GM18858 (cell line): ENCODE results near the gene LRPAP1.
"Not testable (repeated sequence)": the region's sequence is repeated elsewhere in the genome, so short reads cannot be mapped to it uniquely, and the experiment has no call there.

Experiments
- ATAC-seq: cut with Tn5 transposase; IDR thresholded peaks from one replicate; pipeline ENCODE4 v1.9.1; 2021; ENCODE audit not compliant: unreplicated experiment

The LRPAP1 gene

DNA sequence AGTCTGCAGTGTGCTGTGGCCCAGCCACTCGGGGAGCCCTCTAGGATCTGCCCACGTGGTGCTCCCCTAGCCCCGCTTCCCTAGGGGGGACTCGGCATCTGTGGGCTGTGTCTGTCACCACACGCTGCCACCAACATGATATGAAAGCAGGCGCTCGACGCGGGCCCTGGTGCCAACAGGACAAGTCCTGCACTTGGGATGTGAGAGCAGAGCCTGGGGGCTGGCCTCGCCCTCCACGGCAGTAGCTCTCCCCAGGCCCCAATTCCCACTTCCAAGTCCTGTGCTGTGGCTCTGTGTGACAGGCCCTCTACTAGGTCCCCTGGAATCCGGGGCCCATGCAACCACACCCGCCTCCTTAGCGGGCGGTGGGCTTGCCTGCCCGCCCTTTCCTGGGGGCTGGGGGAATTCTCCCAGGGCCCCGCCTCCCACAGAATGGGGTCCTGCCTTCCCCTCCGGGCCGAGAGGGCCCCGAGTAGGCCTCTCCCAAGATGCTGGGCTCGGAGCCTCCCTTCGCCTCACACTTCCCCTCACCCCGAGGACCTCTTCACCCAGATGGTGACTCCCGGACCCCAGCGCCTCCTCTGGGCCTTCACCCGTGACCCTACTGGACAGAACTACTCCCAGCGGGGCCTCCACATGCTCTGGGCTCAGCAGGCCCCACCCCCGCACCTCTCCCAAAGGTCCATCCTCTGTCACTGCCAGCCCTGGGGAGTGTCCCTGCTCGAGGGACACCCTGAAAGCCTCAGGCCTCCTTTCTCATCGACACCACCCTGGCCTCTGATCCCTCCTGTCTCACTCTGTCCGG lies 11.2 kb downstream of the LRPAP1 start:
- no peak for ATAC-seq

DNA sequence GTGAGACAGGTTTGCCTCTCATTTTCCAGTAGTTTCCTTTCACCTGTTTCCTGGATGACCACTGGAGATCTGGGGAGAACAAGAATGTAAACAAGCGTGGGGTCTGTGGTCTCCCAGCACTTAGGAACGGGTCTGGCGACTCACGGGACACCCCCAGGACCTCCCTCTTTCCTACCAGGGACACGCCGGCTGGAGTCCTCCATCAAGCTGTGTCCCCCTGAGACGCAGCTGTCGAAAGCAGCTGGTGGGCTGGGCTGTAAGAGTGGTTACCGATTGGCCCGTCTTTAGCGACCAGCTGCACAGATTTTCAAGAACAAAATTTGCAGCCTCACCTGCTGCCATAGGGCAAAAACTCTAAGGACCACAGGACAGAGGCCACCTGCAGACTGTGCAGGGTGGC lies 11.9 kb downstream of the LRPAP1 start:
- ATAC-seq = no peak

DNA sequence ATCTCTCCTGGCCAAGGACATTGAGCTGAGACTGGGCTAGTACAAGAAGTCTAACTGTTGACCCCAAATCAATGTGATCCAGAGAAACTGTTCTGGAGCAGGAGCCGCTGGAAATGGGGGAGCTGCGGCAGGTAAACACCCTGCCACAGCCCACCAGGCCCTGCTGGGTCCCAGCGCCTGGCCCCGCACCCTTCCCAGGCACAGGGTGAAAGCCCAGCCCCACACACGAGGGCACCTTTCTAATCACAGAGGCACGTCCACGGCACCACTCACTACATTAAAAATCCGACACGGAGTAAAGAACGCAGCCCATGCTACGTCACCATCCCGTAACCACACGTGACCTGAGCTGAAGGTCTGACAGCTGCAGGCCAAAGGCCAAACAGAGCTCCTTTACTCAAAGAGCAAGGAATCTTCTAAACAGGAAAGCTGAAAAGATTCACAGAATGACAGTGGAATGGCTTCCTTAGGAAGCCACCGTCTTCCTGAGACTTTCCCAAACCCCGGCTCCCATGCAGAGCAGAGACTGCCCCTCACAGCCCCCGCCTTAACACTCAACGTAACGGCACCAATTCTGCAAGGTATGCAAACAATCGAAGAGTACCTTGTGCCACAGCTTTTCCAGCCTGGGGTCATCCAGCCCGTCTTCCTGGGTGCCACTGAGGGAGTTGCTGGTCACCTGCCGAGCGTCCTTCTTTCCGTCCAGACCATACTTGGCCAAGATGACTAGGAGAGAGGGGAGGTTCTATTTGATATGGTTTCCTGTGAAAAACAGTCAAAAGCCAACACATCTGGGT lies 12.6 kb downstream of the LRPAP1 start:
- ATAC-seq = no peak

DNA sequence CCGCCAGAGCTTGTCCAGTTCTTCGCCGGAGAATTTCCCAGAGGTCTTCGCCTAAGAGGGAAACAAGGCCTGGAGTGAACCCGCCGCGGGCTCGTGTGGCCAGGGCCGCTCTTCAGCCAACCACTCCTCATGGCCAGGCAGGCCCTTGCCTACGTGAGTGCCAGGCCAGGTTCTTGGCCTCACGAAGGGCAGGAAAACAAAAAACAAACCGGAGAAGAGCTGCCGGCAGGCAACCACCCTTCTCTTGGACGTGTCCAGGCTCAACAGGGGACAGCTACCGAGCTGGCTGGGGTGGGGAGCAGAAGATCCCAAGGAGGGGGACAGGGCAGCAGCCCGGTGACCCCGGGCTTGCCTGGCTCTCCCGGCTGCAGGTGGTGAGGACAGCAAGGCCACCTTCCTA lies 13.3 kb downstream of the LRPAP1 start:
- ATAC-seq = no peak

DNA sequence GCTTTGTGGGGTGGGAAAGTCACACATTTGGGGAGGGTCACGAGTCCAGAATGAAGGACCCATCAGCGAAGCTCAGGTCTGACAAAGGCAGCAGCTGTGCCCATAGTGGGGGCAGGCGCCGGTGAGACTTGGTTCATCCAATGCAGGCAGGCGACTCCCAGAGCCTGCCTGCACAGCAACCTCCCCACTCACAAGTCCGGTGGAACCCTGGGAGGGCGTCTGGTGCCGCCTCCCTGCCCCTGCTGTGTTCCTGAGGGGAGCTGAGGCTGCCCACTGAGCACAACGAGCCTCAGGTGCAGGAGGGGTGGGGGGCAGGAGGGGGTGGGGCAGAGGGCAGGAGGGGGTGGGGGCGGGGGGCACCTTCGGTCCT lies 13.7 kb downstream of the LRPAP1 start:
- no peak for ATAC-seq

DNA sequence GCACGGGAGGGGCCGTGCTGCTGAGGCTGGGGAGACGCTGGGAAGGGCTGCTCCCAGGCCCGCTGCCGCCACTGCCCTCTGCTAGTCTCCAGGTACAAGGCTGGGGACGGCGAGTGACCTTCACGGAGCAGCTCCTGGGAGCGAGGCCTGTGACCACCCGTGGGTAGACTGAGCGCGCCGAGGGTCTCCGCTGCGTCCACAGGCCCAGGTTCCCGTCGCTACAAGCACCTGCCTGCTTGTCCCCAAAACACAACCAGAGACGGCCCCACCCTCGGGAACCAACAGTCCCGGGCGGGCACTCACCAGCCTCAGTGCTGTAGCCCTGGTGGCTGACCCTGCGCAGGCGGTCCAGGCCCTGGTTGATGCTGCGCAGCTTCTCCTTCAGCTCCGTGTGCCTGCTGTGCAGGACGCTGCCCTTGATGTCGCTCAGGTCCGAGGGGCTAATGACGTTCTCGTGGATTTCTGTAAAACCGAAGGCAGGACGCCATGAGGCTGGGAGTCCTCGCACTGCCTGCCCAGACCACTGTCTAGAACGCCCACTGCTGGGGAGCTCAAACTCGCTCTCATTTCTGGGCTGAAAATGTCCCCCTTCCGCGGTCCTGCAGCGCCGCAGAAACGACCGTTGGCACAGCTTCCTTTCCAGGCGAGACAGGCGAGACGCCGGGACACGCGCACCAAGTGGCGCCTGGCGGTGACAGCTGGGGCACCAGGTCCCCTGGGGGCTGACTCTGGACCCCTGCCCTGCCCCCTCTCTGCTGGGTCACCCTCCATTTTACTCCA lies 14.3 kb downstream of the LRPAP1 start:
- ATAC-seq = no peak

DNA sequence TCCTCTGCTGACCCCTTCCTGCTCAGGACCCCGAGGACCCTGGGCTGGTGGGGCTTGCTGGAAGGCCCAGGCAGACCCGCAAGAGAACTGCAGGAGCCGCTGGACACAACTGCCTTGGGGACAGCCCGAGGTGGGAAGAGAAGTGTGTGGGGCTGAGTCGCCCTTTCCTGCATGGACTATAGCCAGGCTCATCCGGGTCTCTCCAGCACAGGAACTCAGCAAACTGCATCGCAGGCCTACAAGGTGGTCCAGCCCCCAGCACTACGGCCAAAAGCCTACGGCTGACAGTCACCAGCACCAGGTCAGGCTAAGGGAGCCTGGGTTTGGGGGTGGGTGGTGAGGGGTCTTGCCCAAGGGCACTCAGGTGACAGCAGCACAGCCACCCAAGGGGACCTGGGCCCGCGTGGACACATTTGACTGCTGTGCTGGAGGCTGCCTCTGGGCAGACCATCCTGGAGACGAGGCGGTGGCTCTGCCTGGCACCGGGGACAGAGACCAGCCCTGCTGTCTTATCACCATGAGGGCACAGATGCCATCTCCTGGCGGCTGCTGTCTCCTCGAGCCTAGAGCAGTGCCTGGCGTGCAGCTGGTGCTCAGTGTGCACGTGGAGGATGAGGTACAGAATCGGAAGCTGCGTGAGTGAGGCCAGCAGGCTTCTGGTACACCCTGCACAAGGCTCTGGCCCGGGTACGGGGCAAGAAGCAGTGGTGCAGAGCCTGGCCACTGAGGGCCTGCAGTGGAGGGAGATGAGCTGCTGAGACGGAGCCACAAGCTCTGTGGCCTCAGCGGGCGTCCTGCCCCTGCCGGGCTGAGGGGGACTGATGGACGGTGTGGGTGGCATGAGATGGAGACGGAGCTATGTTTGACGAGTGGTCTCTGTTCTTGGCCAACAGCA lies 15.1 kb downstream of the LRPAP1 start:
- no peak for ATAC-seq

DNA sequence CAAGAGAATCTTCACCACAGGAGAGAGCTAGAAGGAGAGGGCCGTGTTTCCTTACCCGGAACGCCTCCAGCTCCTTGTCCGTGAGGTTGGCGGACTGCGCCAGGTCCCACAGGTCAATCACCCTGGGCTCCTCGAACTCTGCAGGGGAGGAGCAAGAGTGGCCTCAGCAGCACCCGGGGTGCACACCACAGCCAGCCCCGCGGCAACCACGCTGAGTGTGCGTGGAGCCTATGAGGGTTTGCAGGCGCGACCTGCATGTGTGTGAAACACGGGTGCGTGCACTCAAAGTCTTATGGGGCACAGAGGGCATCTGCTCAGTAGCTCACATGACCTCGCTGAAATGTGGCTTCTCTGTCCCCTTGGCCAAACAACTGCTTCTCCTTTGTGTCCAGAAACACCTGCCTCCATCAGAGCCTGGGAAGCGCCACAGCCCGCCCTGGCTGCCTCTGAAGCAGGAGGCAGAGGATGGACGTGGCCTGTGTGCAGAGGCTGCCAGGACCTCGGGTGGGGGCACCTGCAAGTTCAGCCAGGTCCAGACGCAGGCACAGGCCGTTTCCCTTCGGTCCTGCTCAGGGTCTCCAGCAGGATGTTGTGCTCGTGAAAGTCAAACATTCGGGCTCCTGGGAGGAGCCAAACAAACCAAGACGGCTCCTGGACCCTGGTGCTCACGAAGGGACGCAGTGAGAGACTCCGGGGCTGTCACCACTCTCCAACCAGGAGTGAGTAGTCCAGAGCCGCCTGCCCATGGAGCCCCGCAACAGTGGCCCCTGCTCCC lies 16.0 kb downstream of the LRPAP1 start:
- no peak for ATAC-seq

DNA sequence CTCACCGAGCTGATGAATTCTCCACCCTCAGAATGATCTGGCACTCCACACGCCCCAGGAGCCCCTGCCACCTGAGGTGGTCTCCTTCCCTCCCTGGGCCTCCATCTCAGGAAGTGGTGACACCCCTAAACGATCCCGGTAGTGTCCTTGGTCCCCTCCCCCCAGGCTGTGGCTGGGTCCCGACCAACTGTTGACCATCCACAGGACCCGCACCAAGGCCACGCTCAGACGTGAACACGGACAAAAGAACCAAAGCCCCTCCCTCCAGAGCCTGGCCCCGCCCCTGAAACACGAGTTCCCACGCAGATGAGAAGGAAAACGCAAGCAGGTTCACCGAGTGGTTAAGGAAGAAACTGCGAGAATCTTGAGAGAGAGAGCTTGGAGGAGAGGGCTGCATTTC lies 16.6 kb downstream of the LRPAP1 start:
- no peak for ATAC-seq

DNA sequence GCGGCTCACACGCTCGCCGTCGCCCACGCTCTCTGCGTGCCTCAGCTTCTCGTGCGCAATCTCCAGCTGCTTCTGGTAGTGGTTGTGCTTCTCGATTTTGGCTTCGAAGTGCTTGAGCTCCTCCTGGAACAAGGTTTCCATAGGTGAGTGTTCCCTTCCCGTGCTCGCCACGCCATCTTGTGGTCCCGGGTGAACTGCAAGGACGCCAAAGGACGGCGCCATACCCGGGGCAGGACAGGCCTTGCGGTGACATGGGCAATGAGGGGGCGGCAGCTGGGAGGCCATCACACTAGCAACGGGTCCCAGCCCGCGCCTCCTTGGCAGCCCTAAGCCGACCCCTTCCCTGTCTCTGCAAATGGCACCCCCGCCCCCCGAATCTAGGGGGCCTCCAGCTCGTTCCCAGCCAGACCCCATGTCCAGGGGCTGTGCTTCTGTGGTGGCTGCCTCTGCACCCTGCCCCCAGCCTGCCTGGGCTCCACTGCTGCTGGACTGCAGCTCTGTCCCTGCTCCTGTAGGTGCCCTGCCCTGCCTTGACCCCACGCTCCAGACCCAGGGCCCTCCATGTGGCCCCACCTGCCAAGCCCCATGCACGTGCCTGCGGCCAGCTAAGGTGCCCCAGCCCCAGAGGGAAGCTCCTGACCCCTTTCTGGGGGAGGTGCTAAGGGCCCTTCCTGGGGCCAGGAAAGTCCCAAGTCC lies 17.3 kb downstream of the LRPAP1 start:
- ATAC-seq = no peak

DNA sequence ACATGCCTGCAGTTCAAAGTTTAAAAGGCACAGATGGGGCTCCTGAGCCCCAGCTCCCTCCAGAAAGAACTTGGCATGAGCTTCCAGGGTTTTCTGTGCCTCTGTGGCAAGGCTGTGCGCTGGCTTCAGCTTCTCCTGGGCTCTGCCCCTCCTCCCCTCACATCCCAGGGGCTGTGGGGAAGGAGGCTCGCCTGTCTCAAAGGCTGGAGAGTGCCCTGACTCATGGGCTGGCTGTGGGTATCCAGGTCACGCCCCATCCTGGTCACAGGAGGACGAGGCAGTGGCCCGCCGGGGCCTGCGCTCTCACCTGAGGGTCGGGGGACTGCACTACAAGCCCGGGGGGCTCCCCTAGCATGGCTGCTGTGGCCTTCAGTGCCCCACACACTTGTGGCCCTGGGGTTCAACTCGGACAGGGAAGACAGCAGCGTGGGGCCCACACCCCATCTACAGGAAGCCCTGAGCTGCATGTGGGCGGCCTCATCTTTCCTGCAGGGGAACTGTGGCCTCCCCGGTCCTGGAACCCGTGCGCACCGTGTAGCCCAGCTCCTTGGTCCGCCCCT lies 17.9 kb downstream of the LRPAP1 start:
- ATAC-seq = no peak

DNA sequence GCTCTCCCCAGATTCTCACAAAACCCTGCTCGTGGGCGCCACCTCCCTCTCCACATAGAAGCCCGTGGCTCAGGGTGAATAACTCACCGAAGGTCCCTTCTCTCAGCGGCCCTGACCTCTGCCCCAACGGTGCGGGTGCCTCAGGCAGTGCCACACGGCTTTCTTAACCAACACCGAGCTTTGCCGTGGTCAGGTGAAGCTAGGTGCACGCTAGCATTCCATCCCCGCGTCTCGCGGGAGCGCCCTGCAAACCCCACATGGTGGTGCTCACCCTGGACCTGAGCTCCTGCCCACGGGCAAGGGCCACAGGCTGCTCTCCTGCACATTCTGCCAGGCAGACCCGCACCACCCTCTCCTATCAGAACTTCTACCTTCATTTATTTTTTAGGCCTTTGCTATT lies 18.4 kb downstream of the LRPAP1 start:
- no peak for ATAC-seq

DNA sequence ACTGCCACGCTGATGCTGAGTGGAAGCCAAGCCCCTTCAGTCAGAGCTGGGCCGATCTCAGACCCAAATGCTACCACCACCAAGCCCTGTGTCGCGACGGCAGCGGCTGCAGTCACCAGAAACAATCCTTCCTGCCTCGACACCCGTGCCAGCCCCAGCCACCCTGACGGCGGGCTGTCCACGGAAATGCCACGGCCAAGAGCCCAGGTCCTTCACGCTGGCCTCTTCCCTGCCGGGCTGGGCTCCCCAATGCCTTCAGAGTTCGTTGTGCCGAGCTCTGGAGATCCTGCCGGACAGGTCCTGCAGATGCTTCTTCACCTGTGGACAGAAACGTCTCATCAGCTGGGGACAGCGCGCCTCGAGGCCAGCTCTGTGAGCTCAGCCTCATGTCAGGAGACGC lies 19.5 kb downstream of the LRPAP1 start:
- no peak for ATAC-seq

DNA sequence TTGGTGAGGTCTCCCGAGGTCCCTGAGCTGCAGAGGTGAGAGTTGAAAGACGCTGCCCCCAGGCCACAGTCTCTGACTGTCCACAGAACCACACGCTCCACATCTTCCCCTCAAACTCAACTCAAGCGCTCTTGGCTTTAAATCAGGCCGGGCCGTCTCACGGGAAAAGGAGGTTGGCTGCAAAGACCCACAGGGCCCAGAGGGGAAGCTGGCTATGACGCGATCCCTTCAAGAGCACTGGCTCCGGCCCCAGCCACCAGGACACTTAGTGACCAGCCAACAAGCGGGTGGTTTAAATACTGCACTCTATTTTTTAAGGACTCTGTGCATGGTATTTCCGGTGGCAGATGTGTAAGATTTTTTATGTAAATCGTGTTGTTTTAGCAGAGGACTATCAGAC lies 19.9 kb downstream of the LRPAP1 start:
- ATAC-seq = no peak

DNA sequence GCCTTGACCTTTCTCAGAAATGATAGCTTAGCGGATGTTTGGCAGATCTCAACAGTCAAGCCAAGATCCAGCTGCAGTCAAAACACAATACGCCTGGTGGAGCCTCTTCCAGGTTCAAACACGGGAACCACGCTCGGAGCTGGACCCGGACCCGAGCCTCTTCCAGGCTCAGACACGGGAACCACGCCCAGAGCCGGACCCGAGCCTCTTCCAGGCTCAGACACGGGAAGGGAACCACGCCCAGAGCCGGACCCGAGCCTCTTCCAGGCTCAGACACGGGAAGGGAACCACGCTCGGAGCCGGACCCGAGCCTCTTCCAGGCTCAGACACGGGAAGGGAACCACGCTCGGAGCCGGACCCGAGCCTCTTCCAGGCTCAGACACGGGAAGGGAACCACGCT lies 20.6 kb downstream of the LRPAP1 start:
- ATAC-seq = not testable (repeated sequence)

DNA sequence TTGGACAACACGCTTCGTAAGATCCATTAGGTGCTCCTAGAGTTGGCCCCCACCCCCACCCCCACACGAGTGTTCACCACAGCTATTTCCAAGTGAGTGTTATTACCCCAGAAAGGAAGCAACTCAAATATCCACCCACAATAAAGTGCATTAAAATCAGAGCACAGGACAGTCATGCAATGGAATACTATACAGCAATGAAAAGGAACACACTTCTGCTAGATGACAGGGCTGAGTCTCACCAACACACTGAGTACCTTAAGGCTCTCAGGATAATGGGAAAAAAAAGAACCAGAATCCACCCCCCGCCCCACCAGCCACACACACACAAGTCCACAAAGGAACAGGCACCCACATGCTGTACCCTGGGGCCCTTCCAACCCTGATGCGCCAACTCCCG lies 21.0 kb downstream of the LRPAP1 start:
- no peak for ATAC-seq

DNA sequence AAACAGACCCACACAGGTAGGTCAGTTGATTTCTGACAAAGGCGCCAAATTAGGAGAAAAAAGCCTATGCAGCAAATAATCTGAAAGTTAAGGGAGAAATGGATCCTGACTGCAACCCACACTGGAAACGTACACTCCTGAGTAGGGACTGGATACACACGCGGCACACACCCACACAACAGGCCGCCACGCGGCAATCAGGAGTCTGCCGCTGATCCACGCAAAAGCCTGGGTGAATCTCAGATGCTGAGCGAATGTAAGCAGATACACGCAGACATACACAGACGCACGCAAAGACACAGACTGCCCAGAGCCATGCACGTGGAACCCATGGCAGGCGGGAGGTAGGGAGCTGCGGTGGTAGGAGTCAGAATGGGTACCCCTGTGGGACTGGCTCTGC lies 21.7 kb downstream of the LRPAP1 start:
- no peak for ATAC-seq

DNA sequence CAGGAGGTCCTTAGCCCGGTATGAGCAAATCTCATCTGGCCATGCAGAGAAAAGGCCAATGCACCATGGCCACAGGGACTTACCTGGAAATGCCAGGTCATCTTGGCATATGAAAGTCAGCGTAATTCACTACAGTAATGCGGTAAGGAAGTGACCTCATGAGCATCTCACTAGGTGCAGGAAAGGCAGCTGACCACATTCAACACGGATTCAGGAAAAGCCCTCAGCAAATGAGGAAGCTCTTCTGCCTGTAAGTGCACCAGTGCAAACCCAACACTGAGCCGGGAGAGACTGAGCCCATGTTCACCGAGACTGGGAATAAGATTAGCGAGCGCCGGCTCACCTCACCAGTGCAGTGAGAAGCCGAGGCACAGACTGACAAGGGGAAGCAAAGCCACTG lies 23.7 kb downstream of the LRPAP1 start:
- no peak for ATAC-seq

DNA sequence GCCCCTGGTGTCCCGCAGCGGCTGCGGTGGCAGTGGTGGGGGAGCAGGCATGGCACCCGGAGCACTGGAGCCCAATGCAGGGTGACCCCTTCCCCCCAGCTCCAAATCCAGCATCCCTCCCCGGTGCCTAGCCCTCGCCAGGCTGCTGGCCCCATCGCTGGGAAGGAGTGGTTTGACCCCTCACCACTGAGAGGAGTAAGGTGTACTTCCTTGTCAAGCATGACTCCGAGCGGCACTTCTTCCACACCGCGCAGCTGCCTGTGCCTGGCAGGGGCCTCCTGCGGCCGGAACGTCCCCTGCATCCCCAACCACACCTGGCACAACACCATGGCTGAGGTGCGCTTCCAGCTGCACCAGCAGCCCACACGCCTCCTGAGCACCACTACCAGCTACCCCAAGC lies 27.0 kb downstream of the LRPAP1 start:
- no peak for ATAC-seq
